Lung (tissue), 12 donors: ENCODE results near the gene RBMXL2. TPM values are rescaled to one million over a fixed set of nuclear protein-coding genes. Genes with fewer than 3 reads are reported as not detected.

Experiments used
- ATAC-seq: fragments of 200-7000 bp; cut with Tn5 transposase; one replicate; pipeline ENCODE4 v1.9.1; 2020; ENCODE audit warnings: moderate number of reproducible peaks; ENCODE audit not compliant: insufficient read depth, low FRiP score
- DNase-seq, 3 donors: peaks; one replicate each; pipeline ENCODE4 v3.0.0-alpha.2; 2013 to 2017
- H3K27ac ChIP-seq, 2 donors: one replicate each; pipeline ENCODE4 v1.5.1; 2013; ENCODE audit warnings: mild to moderate bottlenecking in 2 of 2, moderate library complexity in 2 of 2, control low read depth in 1 of 2, inconsistent platforms in 1 of 2, low read depth in 1 of 2, low read length in 1 of 2
- H3K27me3 ChIP-seq, 3 donors: one replicate each; pipeline ENCODE4 v1.5.1; 2013; ENCODE audit warnings: low read length in 2 of 3; ENCODE audit not compliant: control insufficient read depth in 3 of 3, insufficient read depth in 3 of 3
- H3K36me3 ChIP-seq, 4 donors: one replicate each; pipeline ENCODE4 v1.5.1; 2013; ENCODE audit warnings: low read length in 4 of 4, mild to moderate bottlenecking in 1 of 4, moderate library complexity in 1 of 4; ENCODE audit not compliant: control insufficient read depth in 4 of 4, insufficient read depth in 4 of 4
- H3K4me1 ChIP-seq, 5 donors: one replicate each; pipeline ENCODE4 v1.5.1; 2013; ENCODE audit warnings: low read length in 5 of 5, mild to moderate bottlenecking in 2 of 5, moderate library complexity in 1 of 5; ENCODE audit not compliant: control insufficient read depth in 5 of 5, insufficient read depth in 5 of 5
- H3K4me3 ChIP-seq: one replicate; pipeline ENCODE4 v1.5.1; 2013; ENCODE audit warnings: mild to moderate bottlenecking, control low read depth, moderate library complexity
- H3K9ac ChIP-seq, 2 donors: one replicate each; pipeline ENCODE4 v1.5.1; 2013; ENCODE audit warnings: low read length in 2 of 2, control low read depth in 1 of 2; ENCODE audit not compliant: insufficient read depth in 1 of 2
- H3K9me3 ChIP-seq, 4 donors: one replicate each; pipeline ENCODE4 v1.5.1; 2013; ENCODE audit warnings: low read length in 3 of 4, mild to moderate bottlenecking in 1 of 4, moderate library complexity in 1 of 4; ENCODE audit not compliant: control insufficient read depth in 4 of 4, insufficient read depth in 3 of 4
- CTCF ChIP-seq: IDR thresholded peaks from 2 replicates; pipeline ENCODE4 v1.5.1; 2012; ENCODE audit warnings: mild to moderate bottlenecking; ENCODE audit errors: control extremely low read depth, extremely low read depth
- WGBS, 2 donors: extraction: QIAGEN DNeasy Blood & Tissue Kit; methylation state at CpG; one replicate each; pipeline ENCODE4 v1.1.7; 2013; 5-methylcytosine and 5-hydroxymethylcytosine counted together
- polyA plus RNA-seq, 2 donors: library from polyadenylated mRNA; stranded (reverse); fragments of 200-250 nt; gene quantifications; one replicate each; pipeline ENCODE4 v1.2.1, GENCODE V29; 2013
- total RNA-seq, 2 donors: library from RNA; depleted of rRNA in 1 of 2; stranded (reverse); fragments of >200 nt in 1 of 2; gene quantifications; one replicate each; pipeline ENCODE4 v1.2.1, GENCODE V29; 2014 to 2021
- donor health status: control.
- donor health status: control.
- donor health status: Bipolar disorder and iron deficiency.
- donor health status: healthy.
- donor health status: DM: yes; HTN: yes; CAD: no.

The RBMXL2 gene
- total and polyA plus RNA-seq, 4 donors = 0.09 to 0.37 TPM; not detected in 2

GRCh38 chr11:7089328-7090251, 792 bp downstream of the RBMXL2 start:
- no peak overlapping the region for H3K4me3 ChIP-seq
- DNase-seq = no peak
- TF ChIP-seq CTCF = no peak
- H3K9ac ChIP-seq = no peak overlapping the region
- 82 to 83% methylated on average over 108 to 111 of the region's 111 CpGs for WGBS, 2 donors
- H3K4me1 ChIP-seq = no peaks in the 10 kb centered on the region
- H3K27me3 ChIP-seq = peaks cover 0 to 20% (median 4%) of the 10 kb centered on the region in 3 donors
- ATAC-seq = no peak
- H3K27ac ChIP-seq = no peak overlapping the region
- H3K36me3 ChIP-seq = no peaks in the 10 kb centered on the region
- peaks cover 0 to 13% (median 0%) of the 10 kb centered on the region in 4 donors for H3K9me3 ChIP-seq

- peak in 2 of 3 donors; percentile 65 to 71 for DNase-seq
- 7% methylated on average over 2 of the region's 2 CpGs for WGBS, 2 donors
Observed at GRCh38 chr11:7098235-7098832, 9.5 kb downstream of the RBMXL2 start.

GRCh38 chr11:7115780-7116179, 27.0 kb downstream of the RBMXL2 start:
- Histone ChIP-seq H3K4me3 (no peak overlapping the region), H3K27ac (no peak overlapping the region), H3K4me1 (no peaks in the 10 kb centered on the region), H3K36me3 (no peaks in the 10 kb centered on the region), H3K9me3 (no peaks in the 10 kb centered on the region), H3K9ac (no peak overlapping the region), H3K27me3 (peaks cover 0 to 2% (median 0%) of the 10 kb centered on the region in 3 donors)
- 32 to 61% methylated on average over 1 of the region's 1 CpG for WGBS, 2 donors
- DNase-seq (no peak), ATAC-seq (no peak)
- no peak for TF ChIP-seq CTCF

More at GRCh38 chr11:7098235-7098832, 9.5 kb downstream of the RBMXL2 start:
- Histone ChIP-seq H3K4me3 (no peak overlapping the region), H3K27me3 (peaks cover 0 to 9% (median under 1%) of the 10 kb centered on the region in 3 donors), H3K36me3 (no peaks in the 10 kb centered on the region), H3K9ac (no peak overlapping the region), H3K4me1 (no peaks in the 10 kb centered on the region), H3K9me3 (no peaks in the 10 kb centered on the region), H3K27ac (no peak overlapping the region)
- ATAC-seq = peak; percentile 53
- TF ChIP-seq CTCF = peak; percentile 34
